GM19193 (cell line): ENCODE data around the gene VCX2.
"Not testable (repeated sequence)": the region's sequence is repeated elsewhere in the genome, so short reads cannot be mapped to it uniquely, and the experiment has no call there.

ENCODE experiments used
- POLR2A ChIP-seq: IDR thresholded peaks from 4 replicates; pipeline ENCODE4 v1.6.1; 2011; ENCODE audit not compliant: insufficient read depth, insufficient read length; ENCODE audit errors: extremely low read depth

VCX2 gene

DNA sequence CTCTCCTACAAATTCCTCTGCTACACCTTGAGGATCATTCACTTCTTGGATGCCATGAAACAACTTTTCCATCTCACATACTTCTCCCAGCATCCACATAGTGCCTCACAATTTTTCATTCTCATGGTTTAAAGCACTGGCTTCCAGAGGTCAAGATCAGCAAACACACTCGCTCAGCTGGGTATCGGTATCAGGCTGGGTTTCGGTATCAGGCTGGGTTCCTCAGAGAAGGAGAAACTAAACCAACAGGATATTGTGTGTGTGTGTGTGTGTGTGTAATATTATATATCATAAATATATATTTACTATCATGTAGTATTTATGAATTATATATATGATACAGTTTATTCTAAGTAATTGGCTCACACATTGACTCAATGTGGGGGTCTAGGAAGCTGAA is at the start of gene VCX2:
Gene VCX2, minus strand, starts transcription at position 99 of the 400 bp plus-strand sequence. CDS start 624 bp downstream, outside the sequence.
- TF ChIP-seq POLR2A = not testable (repeated sequence)

DNA sequence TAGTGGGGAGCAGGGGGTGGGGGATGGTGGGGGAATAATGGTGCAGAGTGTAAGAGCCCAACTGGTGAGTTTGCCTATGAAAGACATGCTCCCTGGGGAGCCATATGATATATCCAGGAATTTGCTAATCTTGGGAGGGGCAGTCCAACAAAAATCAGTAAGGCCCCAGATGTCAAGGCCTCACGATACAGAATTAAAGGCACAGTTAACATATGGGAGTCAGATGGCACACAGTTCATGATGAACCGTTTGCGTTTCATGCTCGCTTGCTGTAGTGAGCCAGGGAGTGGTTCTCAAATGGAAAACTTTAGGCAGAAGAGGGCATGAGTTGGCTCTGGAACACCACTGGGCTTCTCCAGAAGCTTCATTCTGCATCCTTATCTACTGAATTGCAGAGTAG is 33.9 kb upstream of the VCX2 start:
- no peak for TF ChIP-seq POLR2A

- TF ChIP-seq POLR2A = no peak
Measured at GRCh38 chrX:8204169-8204935, 33.3 kb upstream of the VCX2 start.

GRCh38 chrX:8201896-8202331 is 30.8 kb upstream of the VCX2 start:
- no peak for TF ChIP-seq POLR2A

- no peak for TF ChIP-seq POLR2A
Measured at GRCh38 chrX:8196776-8197175, 25.7 kb upstream of the VCX2 start.

DNA sequence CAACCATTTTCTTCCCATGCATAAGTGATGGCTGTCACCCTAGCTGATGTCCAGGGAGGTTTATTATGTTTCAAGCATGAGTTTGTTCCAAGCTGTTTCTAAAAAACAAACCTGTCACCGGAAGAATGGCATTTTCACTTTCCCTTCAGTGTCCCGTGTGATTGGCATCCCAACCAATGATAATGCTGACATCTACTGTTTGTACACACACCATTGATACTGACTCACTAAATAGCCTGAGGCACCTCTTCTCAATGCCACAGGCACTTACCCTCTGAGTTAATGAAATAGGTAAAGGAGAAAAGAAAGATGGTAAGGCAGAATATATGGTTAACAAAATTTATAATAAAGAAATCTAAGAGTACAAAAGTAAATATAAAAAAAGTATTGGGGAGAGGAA is 23.1 kb upstream of the VCX2 start:
- no peak for TF ChIP-seq POLR2A

- no peak for TF ChIP-seq POLR2A
Measured at GRCh38 chrX:8192276-8192675, 21.2 kb upstream of the VCX2 start.

GRCh38 chrX:8191022-8191421 is 20.0 kb upstream of the VCX2 start:
- TF ChIP-seq POLR2A = no peak

DNA sequence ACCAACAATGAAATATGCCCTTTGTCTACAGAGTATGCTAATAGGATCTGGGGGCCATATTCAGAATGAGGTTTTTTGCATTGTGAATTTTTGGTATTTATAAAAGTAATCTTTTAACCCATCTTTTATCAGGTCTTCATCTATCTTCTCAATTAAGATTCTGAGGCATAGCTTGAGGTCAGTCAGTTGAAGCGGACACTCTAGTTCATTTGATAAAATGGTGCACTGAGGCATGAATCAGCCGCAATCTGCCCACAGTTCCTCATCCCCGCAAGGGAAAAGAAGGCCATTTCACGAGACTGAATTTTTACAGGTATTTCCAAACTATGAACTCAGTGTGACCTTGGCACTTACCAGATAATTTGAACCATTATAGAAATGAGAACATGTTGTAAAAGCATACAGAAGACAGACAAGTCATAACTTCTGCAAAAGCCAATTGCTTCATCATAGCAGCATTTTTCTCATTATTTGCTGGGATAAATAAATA is 19.3 kb upstream of the VCX2 start:
- TF ChIP-seq POLR2A = no peak

DNA sequence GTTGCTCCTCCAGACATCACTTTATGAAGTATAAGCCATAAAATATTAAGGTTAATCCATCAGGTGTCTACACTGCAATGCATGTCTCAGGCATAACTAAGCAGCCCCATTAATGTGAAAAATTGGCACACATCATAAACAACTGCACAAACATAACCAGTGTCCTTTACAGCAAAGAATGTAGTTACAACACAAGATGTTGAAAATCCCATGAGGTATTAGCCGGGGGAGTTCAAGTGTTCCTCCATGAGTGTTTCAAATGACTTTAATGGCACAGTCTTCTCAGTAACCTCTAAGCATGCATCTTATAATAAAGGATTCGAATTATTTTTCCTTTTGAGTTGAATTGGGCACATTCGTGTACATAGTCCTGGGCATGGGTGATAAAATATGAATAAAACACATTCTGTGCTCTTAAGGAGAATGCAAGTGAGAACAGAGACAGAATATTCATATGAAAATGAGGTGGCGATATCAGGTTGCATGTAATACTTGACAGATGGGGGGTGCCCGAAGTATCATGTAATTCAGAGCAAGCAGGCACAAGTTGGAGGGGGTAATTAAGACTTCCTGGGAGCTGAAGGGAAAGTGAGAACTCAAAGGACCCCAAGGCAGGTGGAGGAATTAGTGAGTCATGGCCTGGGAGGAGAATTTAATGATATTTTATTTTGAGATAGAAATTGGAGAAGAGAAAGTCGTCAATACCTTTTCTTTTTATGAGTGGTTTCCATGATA is 18.2 kb upstream of the VCX2 start:
- TF ChIP-seq POLR2A = no peak

DNA sequence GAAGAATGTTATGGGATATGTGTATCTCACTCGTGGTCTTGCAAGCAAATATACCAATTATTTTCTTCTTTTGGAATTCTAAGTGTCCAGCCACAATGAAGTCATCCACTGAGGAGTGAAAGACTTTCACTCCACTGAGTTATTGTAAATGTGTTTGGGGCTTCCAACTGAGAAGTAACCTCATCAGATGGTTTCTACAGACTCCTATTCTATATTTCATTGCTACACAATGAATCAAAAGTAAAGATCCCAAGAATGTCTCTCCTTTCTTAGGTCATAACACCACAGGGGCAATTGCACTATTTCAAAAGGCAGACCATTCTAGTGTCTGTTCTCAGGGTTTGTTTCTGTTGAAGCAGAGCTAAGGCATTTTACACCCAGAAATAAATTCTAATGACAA is 12.3 kb upstream of the VCX2 start:
- TF ChIP-seq POLR2A = no peak

DNA sequence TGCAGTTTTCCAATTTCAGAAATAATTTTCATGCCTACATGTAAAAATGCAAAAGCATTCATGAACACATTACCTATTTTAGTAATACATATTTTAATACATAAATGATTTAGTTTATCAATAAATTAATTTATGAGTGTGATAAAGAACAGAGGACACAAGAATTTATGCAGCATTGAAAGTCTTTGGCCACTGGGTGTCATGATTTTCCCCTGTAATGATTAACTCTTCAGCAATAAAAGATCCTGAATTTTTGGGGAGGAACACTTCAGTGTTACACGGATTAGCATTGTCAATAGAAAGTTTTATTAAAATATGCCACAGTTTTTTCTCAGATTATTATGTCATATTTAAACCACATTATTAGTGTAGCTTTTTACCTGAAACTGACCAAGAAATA is 8.6 kb upstream of the VCX2 start:
- no peak for TF ChIP-seq POLR2A

- TF ChIP-seq POLR2A = no peak
Measured at GRCh38 chrX:8147226-8147625, 23.8 kb downstream of the VCX2 start.

DNA sequence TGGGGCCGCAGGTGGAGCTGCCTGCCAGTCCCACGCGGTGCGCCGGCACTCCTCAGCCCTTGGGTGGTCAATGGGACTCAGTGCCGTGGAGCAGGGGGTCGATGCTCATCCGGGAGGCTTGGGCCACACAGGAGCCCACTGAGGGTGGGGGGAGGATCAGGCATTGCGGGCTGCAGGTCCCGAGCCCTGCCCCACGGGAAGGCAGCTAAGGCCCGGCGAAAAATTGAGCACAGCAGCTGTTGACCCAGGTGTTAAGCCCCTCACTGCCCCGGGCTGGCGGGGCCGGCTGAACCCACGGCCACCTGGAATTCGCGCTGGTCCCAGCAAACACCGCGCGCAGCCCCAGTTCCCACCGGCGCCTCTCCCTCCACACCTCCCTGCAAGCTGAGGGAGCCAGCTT is 26.1 kb downstream of the VCX2 start:
- TF ChIP-seq POLR2A = no peak

DNA sequence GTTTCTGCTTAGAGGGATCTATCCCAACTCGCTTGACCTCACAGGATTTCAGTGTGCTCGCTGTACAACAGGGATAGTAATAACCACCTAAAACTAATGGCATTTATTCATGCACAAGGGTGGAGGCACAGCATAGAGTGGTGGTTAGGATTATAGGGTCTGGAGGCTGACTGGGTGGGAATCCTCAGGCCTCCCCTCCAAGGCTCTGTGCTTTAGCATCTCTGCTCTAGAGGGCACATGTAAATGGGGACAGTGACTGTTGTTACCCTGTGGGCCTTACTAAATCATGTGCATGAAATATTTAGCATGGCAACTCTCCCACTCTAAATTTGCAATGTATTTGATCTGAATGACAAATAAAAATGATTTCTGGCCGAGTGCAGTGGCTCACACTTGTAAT is 29.2 kb downstream of the VCX2 start:
- TF ChIP-seq POLR2A = no peak

DNA sequence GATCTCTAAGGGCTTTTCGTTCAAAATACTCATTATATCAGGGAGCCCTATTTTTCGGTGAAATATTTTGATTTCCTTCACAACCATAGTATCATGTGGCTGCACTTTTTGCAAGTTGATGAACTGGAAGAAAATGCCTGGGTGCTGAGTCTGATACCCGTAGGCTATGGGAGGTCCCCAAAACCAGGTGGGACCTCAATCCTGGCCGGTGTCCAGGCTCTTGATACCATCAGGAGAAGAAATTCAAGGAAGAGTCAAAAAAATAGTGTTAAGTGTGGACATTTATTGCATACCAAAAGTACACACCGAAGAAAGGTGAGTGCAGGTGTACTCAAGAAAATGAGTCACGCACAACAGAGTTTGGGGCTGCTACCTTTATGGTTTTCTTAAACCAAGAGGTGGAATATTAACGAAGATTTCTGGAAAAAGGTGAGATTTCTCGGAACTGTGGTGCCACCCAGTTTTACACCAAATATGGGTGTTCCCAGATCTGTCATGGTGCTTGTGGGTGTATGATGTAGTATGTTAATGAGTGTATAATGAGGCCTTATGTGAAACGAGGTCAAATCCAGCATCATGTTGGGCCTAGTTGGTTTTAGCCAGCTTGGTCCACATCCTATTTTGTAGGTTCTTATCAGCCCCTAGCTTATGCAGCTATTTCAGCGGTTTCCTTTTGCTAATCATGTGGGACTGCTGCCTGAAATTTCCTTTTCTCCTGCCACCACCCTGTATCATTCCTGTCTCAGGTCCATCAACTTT is 29.9 kb downstream of the VCX2 start:
- no peak for TF ChIP-seq POLR2A

DNA sequence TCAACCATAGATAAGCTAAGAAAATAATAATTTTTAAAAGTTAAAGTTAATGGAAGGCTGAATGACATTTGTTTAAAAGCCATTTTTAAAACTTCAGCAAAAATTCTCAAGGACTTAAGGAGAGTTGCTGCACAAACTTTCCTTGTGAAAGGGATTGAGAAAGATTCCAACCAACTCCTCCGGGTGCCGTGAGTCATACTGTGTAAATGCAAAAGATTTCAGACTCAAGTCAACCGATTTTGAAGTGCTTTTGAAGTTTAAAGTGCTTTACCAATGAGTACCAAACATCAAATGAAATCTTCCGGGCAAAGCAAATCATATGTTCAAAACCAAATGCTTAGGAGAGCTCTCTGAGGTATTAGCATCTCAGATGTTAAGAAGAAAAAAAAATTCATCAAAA is 31.4 kb downstream of the VCX2 start:
- TF ChIP-seq POLR2A = no peak
